AG08396 (cell line): ENCODE data around the gene DPEP1.

Source experiments
- DNase-seq: peaks from one replicate; pipeline ENCODE4 v3.0.0; 2012; ENCODE audit warnings: low spot score, mixed read lengths

Gene DPEP1

DNA sequence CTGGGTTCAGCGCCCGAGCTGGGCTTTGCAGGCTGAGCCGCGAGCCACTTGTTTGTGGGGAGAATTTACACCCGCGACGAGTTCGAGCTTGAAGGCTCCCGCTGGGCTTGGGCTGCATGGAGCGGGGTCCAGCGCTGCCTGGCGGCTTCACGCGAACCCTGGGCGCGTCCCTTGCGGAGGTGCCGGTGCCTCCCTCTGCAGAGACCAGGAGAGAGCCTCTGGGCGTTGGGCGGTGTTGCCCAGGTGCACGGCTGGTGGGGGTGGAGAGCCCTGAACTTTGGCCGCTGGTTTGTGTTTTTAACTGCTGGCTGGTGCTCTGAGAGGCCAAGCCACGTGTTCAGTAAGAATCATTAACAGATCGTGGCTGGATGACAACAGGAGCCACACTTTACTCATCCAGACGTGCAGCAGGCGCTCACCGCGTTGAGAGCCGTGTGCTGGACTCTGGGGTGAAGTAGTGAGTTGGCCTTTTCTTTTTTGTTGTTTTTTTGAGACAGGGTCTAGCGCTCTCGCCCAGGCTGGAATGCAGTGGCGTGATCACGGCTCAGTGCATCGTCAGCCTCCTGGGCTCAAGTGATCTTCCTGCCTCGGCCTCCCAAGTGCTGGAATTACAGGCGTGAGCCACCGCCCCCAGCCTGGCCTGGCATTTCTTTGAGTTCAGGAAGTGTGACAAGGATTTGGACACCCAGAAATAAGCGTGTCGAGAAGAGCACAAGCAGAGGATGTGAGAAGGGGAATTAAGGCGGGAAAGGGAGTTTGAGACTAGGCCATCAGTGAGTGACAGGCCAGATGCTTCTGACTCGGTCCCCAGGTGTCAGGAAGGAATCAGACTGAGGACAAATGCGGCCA is 73.9 kb downstream of the DPEP1 start:
- DNase-seq: peak; percentile 54
